Skeletal muscle tissue (tissue), 4 donors: Measurements from ENCODE around the gene RNF19B. TPM values are rescaled to one million over a fixed set of nuclear protein-coding genes. Genes with fewer than 3 reads are reported as not detected.
"Not testable (repeated sequence)": the region's sequence is repeated elsewhere in the genome, so short reads cannot be mapped to it uniquely, and the experiment has no call there.

Source experiments
- H3K27ac ChIP-seq: one replicate; pipeline ENCODE4 v1.7.0; 2013; ENCODE audit warnings: mild to moderate bottlenecking, low read depth, low read length, inconsistent platforms
- H3K27me3 ChIP-seq, 3 donors: one replicate each; pipeline ENCODE4 v1.7.0; 2013; ENCODE audit warnings: low read length in 3 of 3; ENCODE audit not compliant: control insufficient read depth in 3 of 3, insufficient read depth in 3 of 3
- H3K36me3 ChIP-seq, 3 donors: one replicate each; pipeline ENCODE4 v1.7.0; 2013; ENCODE audit warnings: low read length in 3 of 3; ENCODE audit not compliant: control insufficient read depth in 3 of 3, insufficient read depth in 3 of 3
- H3K4me1 ChIP-seq, 3 donors: one replicate each; pipeline ENCODE4 v1.7.0; 2013; ENCODE audit warnings: low read length in 3 of 3, mild to moderate bottlenecking in 3 of 3; ENCODE audit not compliant: control insufficient read depth in 3 of 3, insufficient read depth in 3 of 3
- H3K4me3 ChIP-seq, 3 donors: one replicate each; pipeline ENCODE4 v1.7.0; 2013; ENCODE audit warnings: low read length in 3 of 3
- H3K9ac ChIP-seq, 3 donors: one replicate each; pipeline ENCODE4 v1.7.0; 2013; ENCODE audit warnings: low read length in 3 of 3, mild to moderate bottlenecking in 3 of 3, moderate library complexity in 2 of 3, low read depth in 1 of 3
- H3K9me3 ChIP-seq, 3 donors: one replicate each; pipeline ENCODE4 v1.7.0; 2013; ENCODE audit warnings: low read length in 3 of 3; ENCODE audit not compliant: control insufficient read depth in 3 of 3
- total RNA-seq: library from RNA; depleted of rRNA; stranded (reverse); fragments of >200 nt; gene quantifications from one replicate; pipeline ENCODE4 v1.2.3, GENCODE V29; 2014
- donor health status: Osteomylitis.

The RNF19B gene
- total RNA-seq, 1 donor from 2014 or later = 5.7 TPM

DNA sequence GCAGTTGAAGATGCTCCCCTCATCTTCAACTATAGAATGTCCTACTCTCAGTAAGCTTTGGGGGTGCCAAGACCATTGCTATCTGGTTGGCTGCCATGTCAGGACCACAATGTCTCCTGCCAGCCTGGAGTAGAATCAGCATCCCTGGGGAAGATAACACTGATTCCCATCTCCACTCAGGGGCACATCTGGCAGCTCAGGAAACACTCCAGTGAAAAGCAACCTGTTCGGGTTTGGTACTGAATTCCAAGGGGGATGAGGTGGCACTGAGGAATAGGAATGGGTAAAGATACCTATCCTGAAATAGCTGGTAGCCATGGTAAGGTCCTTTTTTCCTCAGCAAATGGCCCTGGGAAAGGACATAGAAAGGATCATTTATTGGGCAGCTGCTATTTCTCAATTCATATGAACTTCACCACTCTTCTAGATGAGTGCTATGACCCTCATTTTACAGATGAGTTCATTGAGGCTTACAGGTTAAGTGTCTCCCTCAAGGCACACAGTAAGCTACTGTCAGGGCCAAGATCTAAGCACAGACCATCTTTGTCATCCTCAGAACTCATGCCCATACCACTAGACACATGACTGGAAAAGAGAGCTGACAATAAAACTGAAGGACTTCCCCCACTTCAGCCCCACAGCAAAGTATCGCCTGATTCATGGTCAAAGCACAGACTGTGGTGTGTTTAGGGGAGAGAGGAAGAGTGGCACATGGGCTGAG, 40.7 kb upstream of the RNF19B start:
- Histone ChIP-seq H3K9ac (no peak overlapping the region), H3K27ac (no peak overlapping the region), H3K4me1 (peaks cover 8 to 23% (median 21%) of the 10 kb centered on the region in 3 donors), H3K9me3 (no peaks in the 10 kb centered on the region), H3K4me3 (no peak overlapping the region), H3K27me3 (no peaks in the 10 kb centered on the region), H3K36me3 (peaks cover 13 to 15% (median 14%) of the 10 kb centered on the region in 3 donors)

- no peak overlapping the region for H3K9ac ChIP-seq
- no peak overlapping the region for H3K4me3 ChIP-seq
- peaks cover 13 to 15% (median 14%) of the 10 kb centered on the region in 3 donors for H3K36me3 ChIP-seq
- H3K4me1 ChIP-seq = peaks cover 8 to 23% (median 20%) of the 10 kb centered on the region in 3 donors
- H3K9me3 ChIP-seq = no peaks in the 10 kb centered on the region
- no peaks in the 10 kb centered on the region for H3K27me3 ChIP-seq
- H3K27ac ChIP-seq = no peak overlapping the region
Measured at GRCh38 chr1:33004613-33005012, 40.0 kb upstream of the RNF19B start.

DNA sequence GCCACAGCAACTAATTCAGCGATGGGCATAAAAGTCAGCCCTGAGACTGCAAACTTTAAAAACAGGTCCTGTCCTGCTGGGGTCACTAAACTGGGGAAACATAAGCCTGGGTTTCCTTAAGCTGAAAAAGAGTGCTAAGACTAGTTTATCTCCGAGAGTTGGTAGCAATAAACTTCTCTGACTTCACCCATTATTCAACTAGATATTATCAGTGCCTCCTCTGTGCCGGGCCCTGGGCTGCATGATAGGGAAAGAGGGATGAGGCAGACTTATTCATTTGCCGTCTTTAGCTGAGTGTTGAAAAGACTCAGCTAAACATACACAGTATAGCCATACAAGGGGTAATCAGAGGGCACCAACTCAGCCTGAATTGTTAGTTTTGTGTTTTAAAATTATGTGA, 39.0 kb upstream of the RNF19B start:
- peaks cover 7 to 14% (median 11%) of the 10 kb centered on the region in 3 donors for H3K36me3 ChIP-seq

DNA sequence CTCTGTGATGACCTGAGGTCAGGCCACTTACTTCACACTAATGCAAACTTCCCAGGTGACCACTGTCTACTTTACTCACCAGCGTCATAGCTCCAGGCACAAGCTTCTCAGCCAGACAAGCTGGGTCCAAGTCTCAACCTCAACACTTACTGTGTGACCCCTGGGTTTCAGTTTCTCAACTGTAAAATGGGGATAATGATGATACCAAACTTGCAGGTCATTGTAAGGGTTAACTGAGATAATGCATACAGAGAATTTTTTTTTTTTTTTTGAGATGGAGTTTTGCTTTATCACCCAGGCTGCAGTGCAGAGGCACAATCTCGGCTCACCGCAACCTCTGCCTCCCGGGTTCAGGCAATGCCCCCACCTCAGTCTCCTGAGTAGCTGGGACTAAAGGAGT, 37.4 kb upstream of the RNF19B start:
- Histone ChIP-seq H3K27ac (no peak overlapping the region), H3K27me3 (no peaks in the 10 kb centered on the region), H3K9me3 (no peaks in the 10 kb centered on the region), H3K36me3 (peaks cover 0 to 3% (median 0%) of the 10 kb centered on the region in 3 donors), H3K4me1 (peaks cover 24 to 32% (median 27%) of the 10 kb centered on the region in 3 donors), H3K4me3 (no peak overlapping the region), H3K9ac (no peak overlapping the region)

More for the DNA sequence above, 39.0 kb upstream of the RNF19B start:
- peaks cover 16 to 30% (median 21%) of the 10 kb centered on the region in 3 donors for H3K4me1 ChIP-seq
- no peaks in the 10 kb centered on the region for H3K27me3 ChIP-seq
- no peak overlapping the region for H3K9ac ChIP-seq
- H3K9me3 ChIP-seq = no peaks in the 10 kb centered on the region
- H3K4me3 ChIP-seq = no peak overlapping the region
- H3K27ac ChIP-seq = no peak overlapping the region

DNA sequence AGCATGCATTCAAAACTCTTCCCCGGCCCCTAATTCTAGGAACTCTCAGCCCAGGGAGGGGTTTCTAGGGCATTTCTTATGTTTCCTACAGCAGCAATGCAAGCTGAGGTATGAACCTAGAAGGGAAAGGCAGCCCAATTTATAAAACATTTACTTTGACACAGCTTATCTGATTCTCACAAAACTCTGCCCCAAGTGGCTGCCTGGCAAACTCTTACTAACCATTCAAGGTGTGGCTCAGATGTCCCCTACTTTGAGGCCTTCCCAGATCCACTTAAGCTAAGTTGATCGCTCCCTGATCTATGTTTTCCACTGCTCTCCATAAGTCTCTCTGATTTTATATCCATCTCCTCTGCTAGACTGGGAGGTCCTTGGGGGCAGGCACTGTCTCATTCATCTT, 36.7 kb upstream of the RNF19B start:
- no peak overlapping the region for H3K4me3 ChIP-seq
- H3K27ac ChIP-seq = no peak overlapping the region
- peaks cover 26 to 30% (median 26%) of the 10 kb centered on the region in 3 donors for H3K4me1 ChIP-seq
- no peaks in the 10 kb centered on the region for H3K27me3 ChIP-seq
- peaks cover 0 to 3% (median 0%) of the 10 kb centered on the region in 3 donors for H3K36me3 ChIP-seq
- no peak overlapping the region for H3K9ac ChIP-seq
- no peaks in the 10 kb centered on the region for H3K9me3 ChIP-seq

- H3K9me3 ChIP-seq = no peaks in the 10 kb centered on the region
- no peak overlapping the region for H3K4me3 ChIP-seq
- H3K36me3 ChIP-seq = peaks cover 0 to 3% (median 0%) of the 10 kb centered on the region in 3 donors
- H3K4me1 ChIP-seq = peaks cover 24 to 28% (median 26%) of the 10 kb centered on the region in 3 donors
- H3K27me3 ChIP-seq = no peaks in the 10 kb centered on the region
- H3K27ac ChIP-seq = no peak overlapping the region
- peak overlapping the region in 1 of 3 donors; percentile 50 for H3K9ac ChIP-seq
Measured at GRCh38 chr1:33000427-33001026, 35.9 kb upstream of the RNF19B start.

DNA sequence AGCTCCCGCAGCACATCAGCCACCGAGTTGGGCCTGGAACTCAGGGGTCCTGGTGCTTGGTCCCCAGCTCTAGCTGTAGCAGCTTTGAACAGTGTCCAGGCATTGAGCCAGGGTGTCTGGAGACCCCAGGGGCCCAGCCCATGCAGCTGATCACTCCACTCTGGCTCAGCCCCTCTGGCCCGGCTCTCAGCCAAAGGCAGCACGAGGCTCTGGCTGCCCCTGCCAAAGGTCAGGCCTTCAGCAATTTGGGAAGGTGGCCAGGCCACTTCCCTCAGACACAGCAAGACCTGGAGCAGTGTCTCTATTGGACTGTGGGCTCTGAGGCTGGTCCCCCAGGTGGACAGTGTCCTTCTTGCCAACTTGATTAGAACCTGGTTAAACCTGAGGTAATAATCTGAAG, 34.4 kb upstream of the RNF19B start:
- no peak overlapping the region for H3K27ac ChIP-seq
- H3K36me3 ChIP-seq = peaks cover 0 to 3% (median 0%) of the 10 kb centered on the region in 3 donors
- no peak overlapping the region for H3K4me3 ChIP-seq
- H3K9ac ChIP-seq = peak overlapping the region in 1 of 3 donors; percentile 25
- H3K4me1 ChIP-seq = peaks cover 25 to 26% (median 26%) of the 10 kb centered on the region in 3 donors
- H3K9me3 ChIP-seq = no peaks in the 10 kb centered on the region
- no peaks in the 10 kb centered on the region for H3K27me3 ChIP-seq

GRCh38 chr1:32998064-32998463, 33.5 kb upstream of the RNF19B start:
- peak overlapping the region in 1 of 3 donors; percentile 6 for H3K4me3 ChIP-seq
- no peak overlapping the region for H3K9ac ChIP-seq
- H3K4me1 ChIP-seq = peaks cover 26 to 35% (median 28%) of the 10 kb centered on the region in 3 donors
- no peaks in the 10 kb centered on the region for H3K9me3 ChIP-seq
- peaks cover 0 to 3% (median 0%) of the 10 kb centered on the region in 3 donors for H3K36me3 ChIP-seq
- H3K27ac ChIP-seq = peak overlapping the region; percentile 20
- no peaks in the 10 kb centered on the region for H3K27me3 ChIP-seq

DNA sequence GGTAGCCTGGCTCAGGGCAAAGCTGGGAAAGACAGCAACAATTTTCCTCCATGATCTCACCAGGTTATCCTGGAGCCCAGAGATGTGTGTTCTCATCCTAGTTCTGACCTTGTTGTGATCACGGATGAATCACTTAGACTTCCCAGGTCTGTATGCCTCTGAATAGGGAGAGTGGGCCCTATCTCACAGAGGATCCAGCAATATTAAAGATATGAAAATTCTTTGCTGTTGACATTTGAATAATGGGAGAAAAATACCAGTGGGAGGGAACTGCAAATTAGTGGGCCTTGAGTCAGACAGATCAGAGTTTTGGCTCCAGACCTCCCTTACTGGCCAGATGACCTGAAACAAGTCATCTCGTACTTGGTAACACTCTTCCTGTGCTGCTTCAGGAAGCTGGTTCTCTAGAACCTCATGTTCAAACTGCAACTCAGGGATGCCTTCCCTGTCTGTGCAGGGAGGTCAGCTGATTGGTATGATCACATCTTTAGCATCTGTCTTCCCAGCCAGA, 32.8 kb upstream of the RNF19B start:
- Histone ChIP-seq H3K27ac (peak overlapping the region; percentile 20), H3K4me1 (peaks cover 32 to 41% (median 35%) of the 10 kb centered on the region in 3 donors), H3K27me3 (no peaks in the 10 kb centered on the region), H3K36me3 (peaks cover 0 to 3% (median 0%) of the 10 kb centered on the region in 3 donors), H3K4me3 (no peak overlapping the region), H3K9me3 (no peaks in the 10 kb centered on the region), H3K9ac (no peak overlapping the region)

GRCh38 chr1:32993324-32993636, 28.7 kb upstream of the RNF19B start:
- H3K27me3 ChIP-seq, H3K9ac ChIP-seq: not testable (repeated sequence)
- peak overlapping the region; percentile 28 for H3K27ac ChIP-seq

More at GRCh38 chr1:32993324-32993636, 28.7 kb upstream of the RNF19B start:
- H3K4me1 ChIP-seq = peaks cover 35 to 50% (median 42%) of the 10 kb centered on the region in 3 donors
- H3K9me3 ChIP-seq, H3K36me3 ChIP-seq, H3K4me3 ChIP-seq: not testable (repeated sequence)
